ENCODE results near the gene HSPA1B. TPM values are rescaled to one million over a fixed set of nuclear protein-coding genes. Genes with fewer than 3 reads are reported as not detected.
"Not testable (repeated sequence)": the region's sequence is repeated elsewhere in the genome, so short reads cannot be mapped to it uniquely, and the experiment has no call there.

Gene HSPA1B
- total RNA-seq, 1 experiment from 2014 or later = 131 TPM

- H3K36me3 ChIP-seq (ENCODE audit: insufficient read depth, low read length, poor library complexity, severe bottlenecking) = no peaks in the 10 kb centered on the region
- H3K27me3 ChIP-seq (replicated peaks; ENCODE audit: insufficient read depth, low read depth, low read length, poor library complexity) = no peaks in the 10 kb centered on the region
- ChIA-PET CTCF (no interaction called here), POLR2A (ENCODE audit: low non-redundant PET) (interaction anchor here (0.6 kb wide), 1 partner anchor 14 kb away, joined by 10 read pairs; no protein-coding TSS in a partner anchor)
- peak; percentile 72 for DNase-seq (ENCODE audit: low spot score)
- peak overlapping the region; percentile 62 for H3K4me3 ChIP-seq (ENCODE audit: low read depth, low read length, poor library complexity, severe bottlenecking)
- intact Hi-C loops (cut with micrococcal nuclease; ENCODE audit: unreplicated experiment) = no loop called here
- peak overlapping the region; percentile 86 for H3K27ac ChIP-seq (ENCODE audit: low read depth, low read length, poor library complexity, severe bottlenecking)
- TF ChIP-seq EZH2 (IDR thresholded peaks at IDR 0.05; ENCODE audit: borderline replicate concordance, low read depth, low read length, poor library complexity, severe bottlenecking) (no peak), CTCF (conservative IDR thresholded peaks at IDR 0.05; ENCODE audit: low read depth, low read length) (no peak)
- BruUV-seq (replicated peaks) = TSS peak; percentile 66
- H3K4me1 ChIP-seq (ENCODE audit: insufficient read depth, low read length, poor library complexity, severe bottlenecking) = peaks cover 7% of the 10 kb centered on the region
- H3K9me3 ChIP-seq (ENCODE audit: low read depth, low read length, poor library complexity, severe bottlenecking) = no peaks in the 10 kb centered on the region
Observed at GRCh38 chr6:31822036-31822821, 5.3 kb upstream of the HSPA1B start.

DNA sequence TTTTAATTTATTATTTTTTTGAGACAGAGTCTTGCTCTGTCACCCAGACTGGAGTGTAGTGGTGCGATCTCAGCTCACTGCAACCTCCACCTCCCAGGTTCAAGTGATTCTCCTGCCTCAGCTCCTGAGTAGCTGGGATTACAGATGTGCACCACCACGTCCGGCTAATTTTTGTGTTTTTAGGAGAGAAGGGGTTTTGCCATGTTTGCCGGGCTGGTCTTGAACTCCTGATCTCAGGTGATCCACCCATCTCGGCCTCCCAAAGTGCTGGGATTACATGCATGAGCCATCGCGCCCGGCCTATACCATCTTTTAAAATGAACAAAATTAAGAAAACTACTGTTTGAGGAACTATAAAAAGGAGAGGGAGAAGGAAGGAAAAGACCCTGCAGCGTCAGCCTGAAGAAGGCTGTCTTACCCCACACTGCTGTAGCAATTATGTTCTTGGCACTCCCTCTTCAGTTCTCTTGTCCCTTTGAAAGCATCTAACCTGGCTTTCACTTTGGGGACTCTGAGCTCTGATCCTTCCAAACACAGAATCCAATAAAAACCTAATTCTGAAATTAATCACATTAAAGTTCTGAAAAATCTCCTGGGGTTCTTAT, 3.8 kb upstream of the HSPA1B start:
- intact Hi-C loops (cut with micrococcal nuclease; ENCODE audit: unreplicated experiment); POLR2A ChIA-PET (ENCODE audit: low non-redundant PET); H3K27ac ChIP-seq (ENCODE audit: low read depth, low read length, poor library complexity, severe bottlenecking); CTCF ChIA-PET; H3K9me3 ChIP-seq (ENCODE audit: low read depth, low read length, poor library complexity, severe bottlenecking); H3K4me1 ChIP-seq (ENCODE audit: insufficient read depth, low read length, poor library complexity, severe bottlenecking); BruUV-seq (replicated peaks); DNase-seq (ENCODE audit: low spot score); H3K36me3 ChIP-seq (ENCODE audit: insufficient read depth, low read length, poor library complexity, severe bottlenecking); H3K4me3 ChIP-seq (ENCODE audit: low read depth, low read length, poor library complexity, severe bottlenecking); H3K27me3 ChIP-seq (replicated peaks; ENCODE audit: insufficient read depth, low read depth, low read length, poor library complexity): not testable (repeated sequence)

DNA sequence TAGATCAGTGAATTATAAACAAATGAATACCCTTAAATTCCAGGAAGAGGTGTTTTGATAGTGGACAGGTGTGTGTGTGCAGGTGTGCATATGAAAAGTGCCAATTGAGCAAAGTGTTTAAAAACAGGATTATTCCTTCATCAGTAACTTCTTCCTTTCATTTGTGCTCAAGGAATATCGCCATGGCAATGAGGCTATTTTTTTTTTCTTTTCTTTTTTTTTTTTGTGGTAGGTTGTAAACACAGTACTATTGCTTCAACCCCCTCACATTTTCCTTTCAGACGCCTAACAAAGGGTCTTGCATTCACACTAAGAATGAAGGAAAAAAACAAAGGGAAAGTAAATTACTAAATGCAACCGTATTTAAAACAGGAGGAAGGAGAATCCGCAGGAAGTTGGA, 2.0 kb upstream of the HSPA1B start:
- no peaks in the 10 kb centered on the region for H3K36me3 ChIP-seq (ENCODE audit: insufficient read depth, low read length, poor library complexity, severe bottlenecking)
- TF ChIP-seq CTCF (conservative IDR thresholded peaks at IDR 0.05; ENCODE audit: low read depth, low read length) (no peak), EZH2 (IDR thresholded peaks at IDR 0.05; ENCODE audit: borderline replicate concordance, low read depth, low read length, poor library complexity, severe bottlenecking) (no peak)
- no TSS peak for BruUV-seq (replicated peaks)
- intact Hi-C loops (cut with micrococcal nuclease; ENCODE audit: unreplicated experiment) = no loop called here
- no peaks in the 10 kb centered on the region for H3K4me1 ChIP-seq (ENCODE audit: insufficient read depth, low read length, poor library complexity, severe bottlenecking)
- H3K9me3 ChIP-seq (ENCODE audit: low read depth, low read length, poor library complexity, severe bottlenecking) = no peaks in the 10 kb centered on the region
- DNase-seq (ENCODE audit: low spot score) = no peak
- ChIA-PET CTCF (no interaction called here), POLR2A (ENCODE audit: low non-redundant PET) (no interaction called here)
- peak overlapping the region; percentile 20 for H3K27ac ChIP-seq (ENCODE audit: low read depth, low read length, poor library complexity, severe bottlenecking)
- H3K27me3 ChIP-seq (replicated peaks; ENCODE audit: insufficient read depth, low read depth, low read length, poor library complexity) = no peaks in the 10 kb centered on the region
- no peak overlapping the region for H3K4me3 ChIP-seq (ENCODE audit: low read depth, low read length, poor library complexity, severe bottlenecking)

Data from A673 (cell line).